Parathyroid adenoma (tissue), 2 donors: ENCODE data around the gene GRB14.

Source experiments
- H2AFZ ChIP-seq: fragments of 300-600 bp; sonication (generic); one replicate; pipeline ENCODE4 v1.7.0; 2017; ENCODE audit warnings: antibody characterized with exemption, mild to moderate bottlenecking
- H3K27ac ChIP-seq: fragments of 300-600 bp; sonication (generic); one replicate; pipeline ENCODE4 v1.7.0; 2017
- H3K27me3 ChIP-seq: fragments of 300-600 bp; sonication (generic); one replicate; pipeline ENCODE4 v1.7.0; 2017; ENCODE audit warnings: low read length; ENCODE audit not compliant: control insufficient read depth, insufficient read depth
- H3K36me3 ChIP-seq: fragments of 300-600 bp; sonication (generic); one replicate; pipeline ENCODE4 v1.7.0; 2017; ENCODE audit warnings: low read length; ENCODE audit not compliant: control insufficient read depth, insufficient read depth
- H3K4me1 ChIP-seq: fragments of 300-600 bp; sonication (generic); one replicate; pipeline ENCODE4 v1.7.0; 2017; ENCODE audit warnings: control low read depth
- H3K4me2 ChIP-seq: fragments of 300-600 bp; sonication (generic); one replicate; pipeline ENCODE4 v1.7.0; 2017; ENCODE audit warnings: low read length
- H3K4me3 ChIP-seq: fragments of 300-600 bp; sonication (generic); one replicate; pipeline ENCODE4 v1.7.0; 2017; ENCODE audit warnings: low read depth, low read length
- H3K79me2 ChIP-seq: fragments of 300-600 bp; sonication (generic); one replicate; pipeline ENCODE4 v1.7.0; 2017; ENCODE audit warnings: control low read depth
- H3K9ac ChIP-seq: fragments of 300-600 bp; sonication (generic); one replicate; pipeline ENCODE4 v1.7.0; 2017; ENCODE audit warnings: mild to moderate bottlenecking
- H3K9me3 ChIP-seq: fragments of 300-600 bp; sonication (generic); one replicate; pipeline ENCODE4 v1.7.0; 2017; ENCODE audit warnings: low read length; ENCODE audit not compliant: control insufficient read depth
- TF ChIP-seq, protein P1 (sequence below): fragments of 300-600 bp; sonication (generic); IDR thresholded peaks from one replicate; pipeline ENCODE4 v1.7.0; 2017; ENCODE audit warnings: antibody characterized with exemption, mild to moderate bottlenecking
- donor health status: primary hyperparathyroidism.

The GRB14 gene

DNA sequence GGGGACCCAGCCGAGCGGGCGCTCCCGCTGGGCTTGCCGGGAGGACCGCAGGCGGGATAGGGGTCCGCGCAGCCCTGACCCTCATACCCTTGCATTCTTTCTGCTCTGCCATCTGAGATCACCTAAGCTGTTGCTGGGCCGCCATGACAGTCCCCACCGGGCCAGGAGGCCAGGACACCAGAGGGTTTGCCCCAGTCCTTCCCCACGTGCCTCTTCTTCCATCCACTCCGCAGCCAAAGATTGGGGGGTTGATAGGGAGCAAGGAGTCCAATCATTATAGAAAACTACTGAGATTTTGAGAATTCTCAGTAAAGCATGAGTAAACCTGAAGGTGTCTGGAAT, 453 bp upstream of the GRB14 start:
- Histone ChIP-seq H3K4me2 (peak overlapping the region; percentile 68), H3K79me2 (no peaks in the 10 kb centered on the region), H3K4me3 (peak overlapping the region; percentile 42), H3K9me3 (no peaks in the 10 kb centered on the region), H3K9ac (no peak overlapping the region), H3K27ac (peak overlapping the region; percentile 46), H2AFZ (peak overlapping the region; percentile 87), H3K36me3 (no peaks in the 10 kb centered on the region), H3K4me1 (peaks cover 2% of the 10 kb centered on the region), H3K27me3 (no peaks in the 10 kb centered on the region)
- TF ChIP-seq, protein P1, sequence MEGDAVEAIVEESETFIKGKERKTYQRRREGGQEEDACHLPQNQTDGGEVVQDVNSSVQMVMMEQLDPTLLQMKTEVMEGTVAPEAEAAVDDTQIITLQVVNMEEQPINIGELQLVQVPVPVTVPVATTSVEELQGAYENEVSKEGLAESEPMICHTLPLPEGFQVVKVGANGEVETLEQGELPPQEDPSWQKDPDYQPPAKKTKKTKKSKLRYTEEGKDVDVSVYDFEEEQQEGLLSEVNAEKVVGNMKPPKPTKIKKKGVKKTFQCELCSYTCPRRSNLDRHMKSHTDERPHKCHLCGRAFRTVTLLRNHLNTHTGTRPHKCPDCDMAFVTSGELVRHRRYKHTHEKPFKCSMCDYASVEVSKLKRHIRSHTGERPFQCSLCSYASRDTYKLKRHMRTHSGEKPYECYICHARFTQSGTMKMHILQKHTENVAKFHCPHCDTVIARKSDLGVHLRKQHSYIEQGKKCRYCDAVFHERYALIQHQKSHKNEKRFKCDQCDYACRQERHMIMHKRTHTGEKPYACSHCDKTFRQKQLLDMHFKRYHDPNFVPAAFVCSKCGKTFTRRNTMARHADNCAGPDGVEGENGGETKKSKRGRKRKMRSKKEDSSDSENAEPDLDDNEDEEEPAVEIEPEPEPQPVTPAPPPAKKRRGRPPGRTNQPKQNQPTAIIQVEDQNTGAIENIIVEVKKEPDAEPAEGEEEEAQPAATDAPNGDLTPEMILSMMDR: no peak

DNA sequence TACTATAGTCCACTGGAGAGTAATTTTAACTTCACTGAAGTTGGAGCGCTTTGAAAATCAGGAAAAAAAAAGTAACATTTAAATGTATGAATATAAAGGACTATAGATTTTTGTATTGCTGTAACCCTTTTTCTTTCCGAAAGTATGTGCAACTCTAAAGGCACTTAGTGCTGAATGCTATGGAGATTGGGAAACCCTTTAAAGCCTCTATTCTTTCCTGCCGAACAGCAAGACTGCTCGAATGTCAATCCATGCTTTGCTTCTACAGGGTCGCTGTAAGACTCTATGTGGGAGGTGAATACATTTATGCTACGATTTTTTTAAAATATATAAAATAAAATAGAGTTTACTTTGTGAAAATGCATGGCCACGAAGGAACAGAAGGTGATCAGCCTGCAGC, 825 bp downstream of the GRB14 start:
- TF ChIP-seq, protein P1: no peak

DNA sequence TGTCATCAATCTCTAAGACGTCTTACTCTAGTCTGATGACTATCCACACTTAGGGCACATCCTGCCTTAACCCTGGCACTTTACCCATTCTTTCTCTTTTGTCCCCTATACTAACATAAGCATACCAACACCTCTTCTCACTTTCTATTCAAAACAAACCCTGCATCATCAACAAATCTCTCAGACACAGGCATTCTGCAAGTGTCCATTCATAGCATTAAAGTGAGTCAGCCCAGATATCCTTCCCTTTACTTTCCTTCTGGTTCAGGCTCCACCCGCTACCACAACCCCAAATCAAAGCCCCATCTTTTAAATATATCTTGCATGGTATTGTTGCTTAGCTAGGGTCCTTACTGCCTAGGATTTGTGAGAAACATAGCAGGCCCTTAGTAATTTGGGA, 3.8 kb downstream of the GRB14 start:
- peaks cover 2% of the 10 kb centered on the region for H3K4me1 ChIP-seq
- H3K4me3 ChIP-seq: no peak overlapping the region
- no peaks in the 10 kb centered on the region for H3K9me3 ChIP-seq
- H3K79me2 ChIP-seq: no peaks in the 10 kb centered on the region
- no peak overlapping the region for H3K9ac ChIP-seq
- H3K4me2 ChIP-seq: no peak overlapping the region
- H3K27ac ChIP-seq: no peak overlapping the region
- H3K27me3 ChIP-seq: no peaks in the 10 kb centered on the region
- no peak overlapping the region for H2AFZ ChIP-seq
- no peaks in the 10 kb centered on the region for H3K36me3 ChIP-seq
- TF ChIP-seq, protein P1: no peak

More for the DNA sequence above, 825 bp downstream of the GRB14 start:
- Histone ChIP-seq H3K36me3 (no peaks in the 10 kb centered on the region), H3K27ac (no peak overlapping the region), H3K4me1 (peaks cover 2% of the 10 kb centered on the region), H3K4me3 (no peak overlapping the region), H2AFZ (peak overlapping the region; percentile 93), H3K9me3 (no peaks in the 10 kb centered on the region), H3K79me2 (no peaks in the 10 kb centered on the region), H3K9ac (no peak overlapping the region), H3K4me2 (peak overlapping the region; percentile 81), H3K27me3 (no peaks in the 10 kb centered on the region)

DNA sequence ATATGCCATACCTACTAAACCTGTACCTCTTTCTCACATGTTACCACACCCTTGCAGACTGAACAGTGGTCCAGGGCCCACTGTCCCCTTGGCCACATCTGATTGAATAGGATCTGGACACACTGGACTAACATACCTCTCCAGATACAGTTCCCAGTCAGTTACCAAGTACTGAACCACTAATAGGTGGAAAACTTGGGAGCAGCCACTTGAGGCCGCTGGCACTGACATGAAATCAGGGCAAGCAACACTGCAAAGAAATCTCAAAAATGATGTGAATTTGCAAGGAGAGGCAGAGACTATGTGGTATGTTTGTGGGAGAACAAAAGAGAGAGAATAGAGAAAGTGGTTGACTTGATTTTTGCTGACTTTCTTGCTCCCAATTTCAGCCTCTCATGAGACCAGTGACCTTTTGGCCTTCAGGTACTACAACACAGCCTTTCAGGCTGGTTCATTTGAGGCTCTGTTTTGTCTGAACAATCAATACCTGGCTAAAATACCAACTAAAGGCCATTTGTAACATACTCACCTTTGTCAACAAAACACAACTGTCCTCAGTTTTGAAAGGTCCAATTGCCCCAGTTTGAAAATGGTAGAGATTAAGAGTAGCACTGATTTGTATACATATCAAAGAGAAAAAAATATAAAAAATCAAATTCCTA, 7.8 kb downstream of the GRB14 start:
- H2AFZ ChIP-seq: no peak overlapping the region
- no peak overlapping the region for H3K4me3 ChIP-seq
- no peaks in the 10 kb centered on the region for H3K4me1 ChIP-seq
- no peak overlapping the region for H3K4me2 ChIP-seq
- H3K27ac ChIP-seq: no peak overlapping the region
- H3K27me3 ChIP-seq: no peaks in the 10 kb centered on the region
- TF ChIP-seq, protein P1: no peak
- H3K9ac ChIP-seq: no peak overlapping the region
- no peaks in the 10 kb centered on the region for H3K36me3 ChIP-seq
- no peaks in the 10 kb centered on the region for H3K79me2 ChIP-seq
- H3K9me3 ChIP-seq: no peaks in the 10 kb centered on the region

DNA sequence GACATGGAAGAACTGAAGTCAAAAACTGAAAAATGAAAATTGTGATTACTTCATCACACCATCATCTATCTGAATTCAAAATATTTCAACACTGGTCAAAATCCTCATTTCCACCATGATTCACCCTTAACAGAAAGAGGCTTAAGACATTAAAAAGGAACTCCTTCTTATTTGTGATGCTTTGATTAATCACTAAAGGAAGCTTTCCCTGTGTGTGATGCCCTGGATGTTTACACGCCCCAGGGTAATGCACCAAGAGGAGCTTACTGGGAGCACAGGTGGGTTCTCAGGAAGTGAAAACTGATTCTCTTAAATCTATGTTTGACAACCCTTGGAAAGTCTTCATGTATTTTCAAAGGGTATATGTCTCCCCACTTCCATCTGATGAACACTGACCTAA, 11.5 kb downstream of the GRB14 start:
- no peak overlapping the region for H3K4me3 ChIP-seq
- H3K4me1 ChIP-seq: no peaks in the 10 kb centered on the region
- no peaks in the 10 kb centered on the region for H3K79me2 ChIP-seq
- H3K9me3 ChIP-seq: no peaks in the 10 kb centered on the region
- no peaks in the 10 kb centered on the region for H3K27me3 ChIP-seq
- TF ChIP-seq, protein P1: no peak
- H3K27ac ChIP-seq: no peak overlapping the region
- H3K4me2 ChIP-seq: no peak overlapping the region
- H3K9ac ChIP-seq: no peak overlapping the region
- H3K36me3 ChIP-seq: no peaks in the 10 kb centered on the region
- no peak overlapping the region for H2AFZ ChIP-seq
